DLD1 (cell line): Measurements from ENCODE around the gene GFPT1.

Experiments used
- in situ Hi-C: cut with HindIII; loops from 2 replicates; pipeline ENCODE4 v1.10.0; 2017; ENCODE audit warnings: low sequenced_read_pairs

Gene GFPT1

DNA sequence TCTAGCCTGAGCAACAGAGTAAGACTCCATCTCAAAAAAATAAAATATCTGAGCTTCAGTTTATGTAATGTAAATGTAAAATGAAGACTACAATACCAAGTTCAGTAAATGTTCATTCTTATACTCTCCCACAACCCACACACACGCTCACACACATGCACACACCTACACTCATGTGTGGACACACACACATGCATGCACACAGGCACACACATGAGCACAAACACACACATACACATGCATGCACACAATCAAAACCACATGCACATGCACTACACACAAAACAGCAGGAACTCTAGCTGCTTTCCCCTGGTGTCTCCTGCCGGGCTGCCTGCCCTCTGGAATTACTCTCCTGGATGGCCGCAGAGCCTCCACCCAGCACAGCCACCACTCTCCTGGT is 90.6 kb downstream of the GFPT1 start:
- in situ Hi-C loops, result no loop called here

DNA sequence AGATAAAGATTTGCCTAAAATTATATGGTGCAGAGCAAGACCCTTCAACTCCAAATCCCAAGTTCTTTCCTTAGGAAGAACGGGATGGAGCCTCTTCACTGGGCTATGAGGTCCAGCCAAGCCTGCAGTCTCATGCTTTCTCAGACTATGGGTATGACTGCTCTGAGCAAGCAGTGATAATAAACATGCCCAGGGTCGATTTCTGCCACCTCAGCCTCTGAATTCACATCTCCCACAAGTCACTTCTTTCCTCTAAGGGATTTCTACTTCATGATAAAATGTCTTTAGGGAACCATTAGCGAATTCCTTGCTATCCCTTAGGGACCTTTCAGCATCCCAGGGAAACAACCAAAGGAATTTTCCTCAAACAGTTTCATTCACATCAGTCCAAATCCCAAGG is 94.8 kb downstream of the GFPT1 start:
- in situ Hi-C loops, result no loop called here

DNA sequence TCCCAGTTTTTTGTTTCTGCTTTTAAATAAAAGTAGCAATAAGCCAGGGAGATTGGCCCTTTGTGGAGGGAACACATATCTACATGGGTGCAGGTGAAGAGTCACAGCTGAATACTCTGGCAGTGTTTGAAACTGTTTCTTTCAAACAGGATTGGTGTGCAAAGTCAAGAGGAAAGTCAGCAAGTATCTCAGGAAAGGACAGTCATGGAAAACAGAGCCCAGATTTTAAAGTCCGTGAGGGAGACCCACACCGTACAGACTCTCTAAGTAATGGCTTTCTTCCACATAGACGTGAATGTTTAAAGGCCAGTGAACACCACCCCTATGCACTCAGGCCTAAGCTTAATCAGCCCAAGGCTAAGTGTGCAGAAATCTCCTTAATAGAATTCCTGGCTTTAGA is 95.3 kb downstream of the GFPT1 start:
- in situ Hi-C loops, result no loop called here

DNA sequence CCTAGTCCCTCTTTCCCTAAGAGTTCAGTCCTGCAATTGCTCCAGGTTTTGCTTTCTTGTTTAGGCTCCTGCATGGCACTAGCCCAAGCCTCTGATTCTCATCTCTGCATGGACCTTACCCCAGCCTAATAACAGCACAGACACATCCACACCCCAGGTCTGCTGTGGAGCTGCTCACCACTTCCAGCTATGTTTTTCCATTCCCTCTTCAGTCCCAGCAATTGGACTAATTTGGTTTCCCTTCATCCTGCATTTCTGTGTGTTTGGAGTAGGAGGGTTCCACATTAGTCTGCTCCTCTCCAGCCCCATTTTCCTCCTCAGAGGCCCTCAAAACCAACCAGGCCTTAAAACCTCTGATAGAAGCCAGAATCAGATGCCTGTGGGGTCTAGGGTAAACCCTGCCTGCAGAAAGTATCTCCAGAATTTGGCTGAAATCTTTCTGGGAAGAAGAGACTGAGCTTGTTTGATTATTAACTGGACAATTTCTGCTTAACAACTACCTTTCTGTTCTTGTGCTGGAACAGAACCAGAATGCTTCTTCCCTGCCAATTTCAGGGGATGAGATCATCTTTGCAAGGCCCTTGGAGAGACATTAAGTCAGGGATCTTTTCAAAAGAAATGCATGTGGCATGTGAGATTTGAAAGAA is 95.9 kb downstream of the GFPT1 start:
- in situ Hi-C loops, result no loop called here

DNA sequence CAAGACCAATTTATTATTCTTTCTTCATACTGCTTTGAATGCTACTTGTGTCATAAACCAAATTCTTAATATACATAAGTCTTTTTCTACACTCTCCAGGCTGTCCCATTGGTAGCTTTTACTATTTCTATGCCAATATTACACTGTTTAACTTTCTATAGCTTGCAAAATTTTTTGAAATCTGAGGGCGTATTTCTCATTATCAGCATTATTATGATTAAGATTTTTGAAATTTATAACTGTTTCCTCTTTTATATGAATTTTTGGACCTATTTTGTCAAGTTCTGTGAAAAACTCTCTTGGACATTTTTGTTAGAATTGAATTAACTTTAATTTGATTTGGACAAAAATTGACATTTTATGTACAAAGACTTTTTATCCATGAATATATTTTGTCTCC is 98.6 kb downstream of the GFPT1 start:
- in situ Hi-C loops, result no loop called here

DNA sequence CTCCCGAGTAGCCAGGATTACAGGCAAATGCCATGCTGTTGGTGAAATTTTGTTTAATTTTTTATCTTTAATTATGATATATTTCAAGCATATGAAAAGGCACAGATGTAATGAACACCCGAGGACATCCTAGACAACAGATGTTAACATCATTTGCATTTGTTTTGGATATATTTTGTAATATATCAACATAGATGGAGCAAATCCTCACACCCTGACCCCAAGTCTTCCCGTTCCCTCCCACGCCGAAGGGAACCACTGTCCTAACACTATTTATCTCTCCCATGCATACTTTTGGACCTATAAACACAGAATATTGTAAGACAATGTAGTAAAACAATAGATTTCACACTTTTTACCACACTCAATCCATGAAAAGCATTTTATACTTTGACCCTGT is 99.5 kb downstream of the GFPT1 start:
- in situ Hi-C loops, result no loop called here

DNA sequence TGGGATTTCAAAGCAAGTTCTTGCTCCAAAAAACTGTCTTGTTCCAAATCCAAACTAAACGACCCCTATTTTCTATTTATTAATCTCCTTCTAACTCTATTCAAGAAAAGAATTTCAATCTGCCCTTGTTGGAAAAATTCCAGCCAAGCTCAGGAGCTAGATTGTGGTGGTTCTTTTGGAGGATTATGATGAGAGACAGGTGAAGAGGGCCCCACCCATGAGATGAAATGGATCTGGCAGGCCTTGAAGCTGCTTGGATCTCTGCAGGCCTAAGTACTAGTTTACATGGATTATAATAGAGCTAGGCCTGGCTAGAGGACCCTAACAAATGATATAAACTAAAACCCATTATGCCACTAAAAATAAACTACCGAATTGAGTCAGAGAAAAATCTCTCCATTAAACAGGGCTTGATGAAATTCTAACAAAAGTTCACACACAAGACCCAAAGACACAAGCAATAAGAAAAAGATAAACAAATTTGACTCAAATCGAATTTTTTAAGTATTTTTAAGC is 101.6 kb downstream of the GFPT1 start:
- in situ Hi-C loops, result no loop called here

DNA sequence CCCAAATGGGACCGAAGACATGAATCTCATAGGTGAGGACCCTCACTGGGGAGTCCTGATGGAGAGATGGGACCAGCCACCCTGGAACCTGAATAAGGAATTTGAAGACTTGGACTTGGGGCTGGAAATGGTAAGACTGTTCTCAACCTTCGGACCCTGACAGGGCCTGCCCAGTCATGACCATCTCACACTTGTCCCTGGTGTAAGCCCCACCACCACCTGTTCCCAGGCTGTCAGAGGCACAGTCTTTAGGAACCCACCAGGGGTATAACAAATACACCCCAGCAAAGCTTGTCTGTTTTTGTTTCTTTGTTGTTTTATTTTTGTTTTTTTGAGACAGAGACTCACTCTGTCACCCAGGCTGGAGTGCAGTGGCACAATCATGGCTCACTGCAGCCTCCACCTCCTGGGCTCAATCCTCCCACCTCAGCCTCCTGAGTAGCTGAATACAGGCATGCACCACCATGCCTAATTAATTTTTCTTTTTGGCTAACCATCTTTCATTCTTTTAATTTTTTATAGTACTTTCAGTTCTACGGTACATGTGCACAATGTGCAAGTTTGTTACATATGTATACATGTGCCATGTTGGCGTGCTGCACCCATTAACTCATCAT is 106.1 kb downstream of the GFPT1 start:
- in situ Hi-C loops, result no loop called here

DNA sequence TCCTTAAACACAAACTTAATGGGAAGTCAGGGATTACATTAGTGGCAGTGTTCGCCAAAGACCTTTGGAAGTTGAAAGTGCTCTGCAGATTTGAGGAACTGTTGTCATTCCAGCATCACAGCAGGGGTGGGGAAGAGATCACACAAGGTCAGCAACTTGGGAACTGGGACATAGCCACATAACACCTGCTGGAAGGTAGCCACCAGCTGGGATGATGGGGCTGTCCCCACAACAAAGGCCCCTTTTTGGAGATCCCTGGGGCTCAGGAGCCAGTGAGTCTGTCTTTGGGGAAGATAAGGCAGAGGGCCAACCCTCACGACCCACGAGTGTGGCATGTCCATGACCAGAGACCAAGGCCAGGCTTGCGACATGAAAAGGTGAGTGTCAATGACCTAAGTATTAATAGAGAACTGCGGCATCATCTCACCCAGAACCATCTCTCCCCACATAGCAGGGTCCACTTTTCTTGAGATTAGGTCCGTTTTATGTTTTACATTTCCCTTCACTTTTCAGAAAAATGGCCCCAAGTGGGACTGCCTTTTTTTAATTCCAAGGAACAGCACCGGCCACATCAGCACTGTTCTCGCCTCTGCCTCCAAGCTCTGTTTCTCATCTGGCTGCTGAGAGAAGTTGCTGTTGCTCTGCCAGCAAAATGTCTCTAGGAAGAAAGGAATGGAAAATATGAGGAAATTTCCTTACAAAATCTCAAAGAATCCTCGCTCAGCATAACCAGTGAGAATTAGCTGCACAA is 106.9 kb downstream of the GFPT1 start:
- in situ Hi-C loops, result no loop called here

DNA sequence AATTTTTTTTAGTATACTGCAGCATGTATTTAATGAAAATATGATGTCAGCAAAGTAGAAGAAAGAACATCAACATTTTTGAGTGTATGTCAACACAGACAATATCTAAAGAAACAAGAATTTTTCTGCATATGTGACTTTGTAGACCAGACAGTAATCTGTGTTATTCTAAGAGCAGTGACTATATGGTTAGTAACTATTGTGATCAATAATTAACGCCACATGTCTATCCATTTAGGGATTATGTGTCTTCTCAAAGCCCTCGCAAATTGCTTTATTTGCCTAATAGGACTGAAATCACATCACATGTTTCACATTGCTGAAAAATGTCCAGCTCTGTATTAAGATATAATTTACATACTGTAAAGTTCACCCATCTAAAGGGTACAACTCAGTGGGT is 107.8 kb downstream of the GFPT1 start:
- in situ Hi-C loops, result no loop called here

DNA sequence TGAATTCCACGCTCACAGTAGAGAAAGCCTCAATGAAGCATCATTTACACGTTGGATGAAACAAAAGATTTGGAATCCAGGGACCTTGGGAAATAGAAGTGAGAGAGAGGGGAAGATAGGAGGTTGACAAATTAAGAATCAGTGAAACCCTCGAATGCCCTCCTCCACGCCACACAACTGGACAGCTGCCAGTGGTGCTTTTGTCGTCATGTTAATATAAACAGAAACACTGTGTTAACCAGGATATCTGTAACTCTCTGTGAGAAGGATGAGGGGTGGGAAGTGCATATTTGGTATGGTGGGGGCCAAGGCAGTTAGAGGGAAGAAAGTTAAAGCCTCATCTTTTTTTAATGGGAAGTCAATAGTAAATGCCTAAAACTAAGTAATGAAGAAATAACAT is 108.7 kb downstream of the GFPT1 start:
- in situ Hi-C loops, result no loop called here

DNA sequence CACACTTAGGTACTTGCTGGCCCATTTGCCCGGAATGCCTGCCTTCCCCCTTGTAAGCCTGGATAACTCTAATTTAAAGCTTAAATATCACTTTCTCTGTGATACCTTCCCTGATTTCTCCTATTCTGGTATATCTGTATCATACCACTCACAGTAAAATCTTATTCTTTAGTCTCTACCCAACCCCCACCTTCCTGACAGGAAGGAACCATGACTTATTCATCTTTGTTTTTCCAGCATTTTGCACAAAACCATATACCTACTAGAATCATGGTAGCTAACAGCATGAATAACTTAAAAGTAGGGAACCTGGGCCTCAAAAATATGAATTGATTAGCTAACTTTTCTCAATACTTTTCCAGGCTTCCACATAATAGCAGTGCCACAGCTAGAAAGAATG is 111.5 kb downstream of the GFPT1 start:
- in situ Hi-C loops, result no loop called here

DNA sequence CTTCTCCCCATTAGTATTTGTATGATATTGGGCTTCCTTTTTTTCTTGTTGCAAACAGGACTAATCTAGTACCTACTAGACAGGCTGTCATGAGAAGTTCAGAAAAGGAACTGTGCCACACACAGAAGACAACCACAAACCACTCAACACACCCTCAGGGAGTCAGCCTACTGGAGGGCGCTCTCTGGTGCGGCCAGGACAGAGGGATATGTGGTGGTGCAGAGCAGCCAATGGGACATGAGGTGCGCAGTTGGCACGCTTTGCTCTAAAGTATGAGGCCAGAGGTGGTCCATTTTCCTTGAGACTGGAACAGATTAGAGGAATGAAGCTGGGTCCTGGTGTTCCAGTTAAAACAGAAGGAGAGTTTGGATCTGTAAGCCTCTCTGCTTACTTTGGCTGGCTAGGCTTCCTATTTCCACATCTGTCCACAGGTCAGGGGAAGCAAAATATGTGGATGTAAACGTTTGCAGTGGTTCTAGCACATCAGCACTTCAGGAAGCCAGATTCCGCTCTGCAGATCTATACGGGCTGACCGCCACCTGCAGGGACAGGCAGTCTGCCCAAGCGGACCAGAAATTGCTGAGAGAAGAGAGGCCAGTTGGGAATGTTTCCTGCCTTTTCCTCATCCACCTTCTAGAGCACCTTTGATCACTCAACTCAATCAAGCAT is 114.1 kb downstream of the GFPT1 start:
- in situ Hi-C loops, result no loop called here

DNA sequence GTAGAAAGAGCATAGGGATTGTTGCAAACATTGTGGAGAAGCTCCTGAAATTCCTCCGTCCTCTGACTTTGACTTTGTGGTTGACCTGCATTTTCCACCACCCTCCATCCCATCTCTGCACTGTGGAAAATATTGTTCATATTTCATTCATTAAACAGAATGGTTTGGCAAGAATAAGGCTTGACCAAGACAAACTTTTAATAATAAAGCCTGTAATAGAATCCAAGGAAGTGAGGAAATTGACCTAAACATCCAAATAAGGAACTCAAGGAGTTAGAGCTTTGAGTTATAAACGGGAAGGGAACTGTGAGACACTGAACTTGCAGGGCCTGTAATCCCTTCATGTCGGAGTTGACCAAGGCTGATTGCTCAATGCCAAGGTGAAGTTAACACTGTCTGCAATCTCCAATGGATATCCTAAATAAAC is 115.2 kb downstream of the GFPT1 start:
- in situ Hi-C loops, result no loop called here
